GM21367 (cell line): ENCODE data around the gene PDCL2.
A peak's percentile ranks its signal among the peaks of the same experiment; 100 is the strongest.
"Not testable (repeated sequence)": the region's sequence is repeated elsewhere in the genome, so short reads cannot be mapped to it uniquely, and the experiment has no call there.

Experiments used
- ATAC-seq: cut with Tn5 transposase; IDR thresholded peaks from one replicate; pipeline ENCODE4 v1.9.1; 2021; ENCODE audit not compliant: unreplicated experiment

The PDCL2 gene

GRCh38 chr4:55598641-55599040 lies 6.6 kb upstream of the PDCL2 start:
- ATAC-seq, result no peak

- ATAC-seq, result no peak
These were observed 3.9 kb downstream of the PDCL2 start for GRCh38 chr4:55588160-55588559.

- ATAC-seq, result not testable (repeated sequence)
These were observed 9.3 kb downstream of the PDCL2 start for GRCh38 chr4:55582773-55583172.

- ATAC-seq, result no peak
These were observed 13.6 kb downstream of the PDCL2 start for GRCh38 chr4:55578341-55579010.

DNA sequence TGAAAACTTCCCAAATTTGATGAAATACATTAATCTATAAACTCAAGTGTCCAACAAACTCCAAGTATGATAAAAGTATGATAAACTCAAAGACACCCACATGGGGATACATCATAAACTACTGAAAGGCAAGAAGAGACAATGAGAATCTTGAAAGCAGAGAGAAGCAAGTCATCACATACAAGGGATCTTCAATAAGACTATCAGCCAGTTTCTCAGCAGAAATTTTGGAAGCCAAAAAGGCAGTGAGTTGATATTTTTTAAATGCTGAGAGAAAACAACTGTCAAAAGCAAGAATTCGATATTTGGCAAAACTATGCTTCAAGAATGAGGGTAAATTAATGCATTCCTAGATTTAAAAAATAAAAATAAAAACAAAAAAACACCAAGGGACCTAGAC lies 16.5 kb downstream of the PDCL2 start:
- no peak for ATAC-seq

- ATAC-seq, result no peak
These were observed 17.8 kb downstream of the PDCL2 start for GRCh38 chr4:55574252-55574651.

GRCh38 chr4:55571806-55572205 lies 20.2 kb downstream of the PDCL2 start:
- no peak for ATAC-seq

DNA sequence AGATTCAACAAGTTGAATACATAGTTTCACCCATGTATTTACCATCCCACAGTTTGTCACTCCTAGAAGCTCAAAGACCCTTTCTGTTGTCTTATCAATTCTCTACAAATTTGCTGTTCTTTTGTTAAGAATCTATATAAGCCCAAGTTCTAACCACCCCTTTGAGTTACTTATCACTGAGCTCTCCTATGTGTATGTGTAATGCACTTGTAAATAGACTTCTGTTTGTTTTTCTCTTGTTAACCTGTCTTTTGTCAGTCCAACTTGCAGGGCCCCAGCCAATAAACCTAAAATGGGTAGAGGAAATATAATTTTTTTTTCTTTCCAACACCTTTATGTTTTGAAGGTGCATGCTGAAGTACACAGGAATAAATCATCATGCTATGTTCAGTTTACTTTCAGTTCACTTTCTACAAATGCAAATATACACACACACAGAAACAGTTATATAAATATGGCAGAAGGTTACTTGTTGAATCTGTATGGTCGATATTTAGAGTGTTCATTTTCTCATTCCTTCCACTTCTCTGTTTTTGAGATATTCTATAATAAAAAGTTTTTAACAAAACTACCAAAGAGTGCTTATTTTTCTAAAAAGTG lies 23.0 kb downstream of the PDCL2 start:
- ATAC-seq, result peak; percentile 83

DNA sequence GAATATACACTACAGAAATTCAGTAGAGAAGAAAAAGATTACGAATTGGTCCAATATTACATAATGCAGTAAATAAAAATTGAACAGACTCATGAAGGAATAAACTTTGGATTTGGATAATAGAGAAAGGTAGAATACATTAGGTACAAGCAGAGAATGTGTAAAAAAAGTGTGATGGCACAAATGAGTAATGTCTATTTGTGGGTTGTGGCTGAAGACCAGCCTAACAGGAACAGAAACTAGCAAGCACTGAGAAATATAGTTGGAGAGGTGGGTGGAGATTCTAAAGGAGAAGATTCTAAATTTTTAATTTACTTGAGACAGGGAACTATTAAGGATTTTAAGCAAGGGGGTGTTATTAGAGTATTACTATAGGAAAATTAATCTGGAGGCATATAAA lies 30.2 kb downstream of the PDCL2 start:
- ATAC-seq, result peak; percentile 100

GRCh38 chr4:55560096-55560495 lies 31.9 kb downstream of the PDCL2 start:
- no peak for ATAC-seq

DNA sequence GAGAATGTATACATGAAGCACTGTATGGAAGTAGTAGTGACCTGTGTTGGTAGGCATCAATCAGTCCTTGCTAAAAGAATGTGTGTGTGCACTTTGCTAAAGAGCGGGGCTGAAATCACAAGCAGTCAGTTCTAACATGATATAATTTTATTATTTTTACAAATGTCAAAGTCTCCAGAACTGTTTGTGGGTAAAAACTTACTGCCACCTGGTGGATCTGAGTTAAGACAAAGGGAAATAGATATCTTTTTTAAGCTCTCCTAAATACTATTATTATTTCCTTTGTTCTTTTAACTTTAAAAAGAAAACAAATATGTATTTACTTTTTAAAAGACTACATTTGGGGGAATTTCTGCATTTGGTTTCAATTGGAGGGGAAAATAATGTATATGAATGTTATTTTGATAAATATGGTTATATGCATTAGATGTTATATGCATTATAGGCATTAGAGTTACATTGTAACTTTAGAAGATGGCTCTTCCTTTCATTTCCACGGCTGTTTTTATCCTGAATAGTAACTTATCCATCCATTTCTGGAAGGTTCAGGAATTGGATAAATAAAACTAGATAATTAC lies 37.5 kb downstream of the PDCL2 start:
- ATAC-seq, result no peak

- no peak for ATAC-seq
These were observed 38.4 kb downstream of the PDCL2 start for GRCh38 chr4:55553441-55554201.

DNA sequence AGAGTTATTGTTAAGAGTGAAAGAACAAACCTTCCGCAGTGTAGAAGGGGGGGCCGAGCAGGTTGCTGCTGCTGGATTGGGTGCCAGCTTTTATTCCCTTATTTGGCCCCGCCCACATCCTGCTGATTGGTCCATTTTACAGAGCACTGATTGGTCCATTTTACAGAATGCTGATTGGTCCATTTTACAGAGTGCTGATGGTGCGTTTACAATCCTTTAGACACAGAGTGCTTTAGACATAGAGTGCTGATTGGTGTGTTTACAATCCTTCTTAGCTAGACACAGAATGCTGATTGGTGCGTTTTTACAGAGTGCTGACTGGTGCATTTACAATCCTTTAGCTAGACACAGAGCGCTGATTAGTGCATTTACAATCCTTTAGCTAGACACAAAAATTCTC lies 40.1 kb downstream of the PDCL2 start:
- not testable (repeated sequence) for ATAC-seq

- no peak for ATAC-seq
These were observed 42.2 kb downstream of the PDCL2 start for GRCh38 chr4:55549888-55550287.

DNA sequence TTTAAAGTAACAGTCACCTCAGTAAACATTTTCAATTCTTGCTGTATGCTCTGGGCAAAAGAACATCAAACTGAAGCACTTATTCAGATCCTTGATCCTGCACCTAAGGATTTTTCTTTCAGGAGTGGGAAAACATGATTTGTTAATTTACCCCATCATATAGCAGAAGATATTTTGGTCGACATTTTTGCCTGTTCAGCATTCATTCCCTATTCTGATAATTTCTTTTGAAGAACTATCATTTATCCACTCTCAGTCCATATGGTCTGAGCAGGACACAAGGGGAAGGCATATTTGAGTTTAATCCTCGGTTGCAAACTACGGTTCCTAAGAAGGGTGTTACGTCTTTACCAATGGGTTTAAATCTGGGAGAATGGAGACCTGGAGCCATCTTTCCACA lies 44.1 kb downstream of the PDCL2 start:
- no peak for ATAC-seq

- no peak for ATAC-seq
These were observed 44.6 kb downstream of the PDCL2 start for GRCh38 chr4:55547466-55547770.

DNA sequence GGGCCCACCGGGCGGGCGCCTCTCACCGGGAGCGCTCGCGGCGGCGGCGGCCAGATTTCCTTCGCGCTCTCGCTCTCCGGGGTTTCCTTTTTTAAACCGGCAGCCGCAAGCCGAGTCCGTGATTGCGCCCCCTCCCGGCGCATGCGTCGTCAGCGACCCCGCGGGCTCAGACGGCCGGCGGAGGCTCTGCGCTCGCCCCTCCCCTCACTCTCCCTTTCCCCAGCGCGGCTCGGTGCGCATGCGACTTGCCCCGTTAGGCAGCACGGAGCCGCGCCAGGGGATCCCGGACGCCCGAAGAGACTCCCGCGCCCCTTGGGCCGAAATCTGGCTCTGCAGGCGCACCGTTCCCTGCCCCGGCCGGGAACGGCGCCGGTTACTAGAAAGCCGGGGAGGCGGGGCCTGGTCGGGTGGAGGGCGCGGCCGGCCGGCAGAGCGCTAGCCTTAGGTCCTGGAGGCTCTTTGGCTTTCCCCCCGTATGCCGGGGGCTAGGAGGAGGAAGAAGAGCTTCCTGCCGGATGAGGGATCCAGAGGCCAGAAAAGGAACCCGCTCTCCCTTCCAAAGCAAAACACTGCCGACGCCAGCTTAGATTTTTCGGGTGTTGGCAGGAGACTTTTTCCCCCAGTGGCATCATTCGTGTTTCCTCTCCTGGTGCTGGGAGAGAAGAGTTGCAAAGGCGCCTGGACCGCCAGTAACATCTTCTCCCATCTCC lies 45.1 kb downstream of the PDCL2 start, which contains the start of gene CLOCK:
TSS of gene CLOCK (minus strand) at position 154 of the 710 bp plus-strand sequence. CDS start 64,124 bp downstream, outside the sequence.
- ATAC-seq, result peak; percentile 65

DNA sequence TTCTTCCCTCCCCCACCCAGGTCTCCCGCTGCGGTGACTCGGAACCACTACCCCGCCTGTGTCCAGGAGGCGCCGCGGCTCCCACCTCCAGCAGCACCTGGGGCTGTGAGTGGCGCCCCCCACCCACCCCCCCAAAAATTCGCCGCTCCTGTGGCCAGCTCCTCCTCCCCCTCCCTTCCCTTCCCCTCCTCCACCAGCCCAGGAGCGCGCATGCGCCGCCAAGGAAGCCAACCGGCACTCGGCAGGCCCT lies 45.6 kb downstream of the PDCL2 start:
- ATAC-seq, result peak; percentile 43

DNA sequence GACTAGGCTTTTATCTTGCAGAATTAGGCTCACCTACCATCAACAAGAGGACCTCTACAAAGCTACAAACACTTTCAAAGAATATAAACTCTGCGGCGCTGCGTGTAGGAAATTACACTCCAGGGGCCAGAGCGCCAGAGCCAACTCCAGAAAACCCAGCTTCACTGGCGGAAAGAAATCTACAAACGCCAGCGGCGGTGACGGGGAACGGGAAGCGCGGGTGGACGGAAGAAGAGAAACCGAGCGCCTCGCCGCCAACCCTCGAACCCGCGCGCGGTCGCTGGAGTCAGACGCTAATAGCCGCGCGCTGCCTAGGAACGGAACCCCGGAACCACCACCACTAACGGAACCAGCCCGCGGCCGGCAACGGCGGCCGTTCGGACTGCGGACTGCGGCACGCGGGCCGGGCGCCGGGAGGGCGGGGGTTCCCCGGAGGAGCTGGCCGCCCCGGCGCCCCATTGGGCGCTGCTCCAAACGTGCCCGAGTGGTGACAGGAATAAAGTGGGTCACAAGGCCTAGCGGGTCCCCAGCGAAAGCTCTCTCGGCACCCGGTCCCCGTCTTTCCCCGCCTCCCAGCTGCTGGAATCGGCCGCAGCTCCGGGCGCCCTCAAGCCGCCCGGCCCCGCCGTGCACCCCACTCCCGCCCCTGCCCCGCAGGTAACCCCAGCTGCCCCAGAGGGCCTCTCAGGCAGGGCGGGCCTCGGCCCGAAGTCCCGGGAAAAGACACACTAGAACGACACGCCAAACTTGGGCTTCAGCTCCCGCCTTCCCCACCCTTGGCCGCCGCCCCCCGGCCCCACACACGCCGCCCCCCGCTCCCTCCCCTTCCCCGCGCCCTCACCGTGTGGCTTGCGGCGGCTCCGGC lies 46.2 kb downstream of the PDCL2 start:
- ATAC-seq, result peak; percentile 42

- no peak for ATAC-seq
These were observed 46.9 kb downstream of the PDCL2 start for GRCh38 chr4:55545151-55545550.

DNA sequence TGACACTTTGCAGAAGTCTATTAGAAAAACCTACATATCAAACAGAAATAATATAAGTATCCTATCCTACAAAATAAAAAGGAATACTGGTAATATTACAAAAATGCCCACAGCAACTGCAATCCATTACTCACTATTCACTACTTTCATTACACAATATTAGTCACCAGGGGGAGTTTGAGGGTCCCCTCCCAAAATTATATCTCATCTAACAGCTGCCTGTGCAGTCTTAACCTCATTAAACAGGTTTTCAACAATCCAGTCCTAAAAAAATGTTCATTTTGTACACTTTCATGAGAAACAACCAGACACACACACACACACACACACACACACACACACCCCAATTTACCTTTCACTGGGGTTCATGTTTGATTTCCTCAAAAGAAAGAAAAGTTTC lies 48.2 kb downstream of the PDCL2 start:
- ATAC-seq, result no peak
